ENCODE data around the gene EPB41L2.

DNA sequence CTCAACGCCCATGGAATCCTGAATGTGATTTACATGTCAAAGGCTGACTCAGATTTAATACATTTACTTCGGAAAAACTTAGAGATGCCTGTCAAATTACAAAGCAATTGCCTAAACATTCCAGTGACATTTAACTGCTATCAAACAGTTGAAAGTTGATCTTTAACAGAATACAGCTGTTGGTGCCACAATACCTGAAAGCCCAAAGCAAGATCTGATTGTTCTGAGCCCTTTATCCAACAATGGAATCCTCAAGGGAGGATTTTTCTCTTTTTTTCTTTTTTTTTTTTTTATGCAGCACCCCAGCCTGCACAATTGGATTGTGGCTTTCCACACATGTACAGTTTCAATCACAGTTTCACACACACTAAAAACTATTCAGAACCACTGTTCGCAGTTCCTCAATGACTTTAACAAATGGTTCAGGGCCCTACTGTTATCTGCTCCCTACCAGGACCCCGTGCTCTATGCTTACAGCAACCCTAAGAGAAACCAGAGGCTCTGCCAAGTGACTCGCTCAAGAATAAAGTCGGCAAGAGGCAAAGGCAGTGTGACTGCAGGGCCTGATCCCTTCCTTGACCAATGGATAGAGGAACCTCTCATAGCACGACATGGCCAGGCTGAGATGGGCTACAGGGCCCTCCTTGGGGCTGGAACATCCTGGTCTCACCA lies 33.3 kb downstream of the EPB41L2 start:
- TF ChIP-seq, protein P1, sequence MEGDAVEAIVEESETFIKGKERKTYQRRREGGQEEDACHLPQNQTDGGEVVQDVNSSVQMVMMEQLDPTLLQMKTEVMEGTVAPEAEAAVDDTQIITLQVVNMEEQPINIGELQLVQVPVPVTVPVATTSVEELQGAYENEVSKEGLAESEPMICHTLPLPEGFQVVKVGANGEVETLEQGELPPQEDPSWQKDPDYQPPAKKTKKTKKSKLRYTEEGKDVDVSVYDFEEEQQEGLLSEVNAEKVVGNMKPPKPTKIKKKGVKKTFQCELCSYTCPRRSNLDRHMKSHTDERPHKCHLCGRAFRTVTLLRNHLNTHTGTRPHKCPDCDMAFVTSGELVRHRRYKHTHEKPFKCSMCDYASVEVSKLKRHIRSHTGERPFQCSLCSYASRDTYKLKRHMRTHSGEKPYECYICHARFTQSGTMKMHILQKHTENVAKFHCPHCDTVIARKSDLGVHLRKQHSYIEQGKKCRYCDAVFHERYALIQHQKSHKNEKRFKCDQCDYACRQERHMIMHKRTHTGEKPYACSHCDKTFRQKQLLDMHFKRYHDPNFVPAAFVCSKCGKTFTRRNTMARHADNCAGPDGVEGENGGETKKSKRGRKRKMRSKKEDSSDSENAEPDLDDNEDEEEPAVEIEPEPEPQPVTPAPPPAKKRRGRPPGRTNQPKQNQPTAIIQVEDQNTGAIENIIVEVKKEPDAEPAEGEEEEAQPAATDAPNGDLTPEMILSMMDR (IDR thresholded peaks at IDR 0.05) = no peak
- no peak for TF ChIP-seq EZH2 (IDR thresholded peaks at IDR 0.05)
